IMR-90 (cell line): ENCODE data around the gene NHLH2. TPM values are rescaled to one million over a fixed set of nuclear protein-coding genes. Genes with fewer than 3 reads are reported as not detected.

Experiments
- ATAC-seq: fragments of 200-7000 bp; cut with Tn5 transposase; 2 replicates; pipeline ENCODE4 v1.9.1; 2020; ENCODE audit warnings: low read depth, mild to moderate bottlenecking, moderate library complexity
- BruUV-seq: library from RNA; stranded (reverse); fragments of 400-500 nt; replicated peaks from 2 replicates; lab custom pipeline; 2021; lab: Mats Ljungman, UMichigan
- CTCF ChIA-PET: fragments of 300-600 bp; formaldehyde crosslinking; extraction: SDS; loops from one replicate; lab custom pipeline; 2021; ENCODE audit warnings: antibody characterized with exemption; lab: Yijun Ruan, JAX
- POLR2A ChIA-PET: fragments of 300-600 bp; sonication (Branson Sonifier 250); formaldehyde crosslinking; loops from one replicate; lab custom pipeline; 2022; ENCODE audit warnings: antibody characterized with exemption; ENCODE audit not compliant: unreplicated experiment; lab: Charles Lee
- DNase-seq: peaks from one replicate; pipeline ENCODE4 v3.0.0; 2013
- H2AFZ ChIP-seq: replicated peaks from 2 replicates; pipeline ENCODE3; 2013; ENCODE audit warnings: low read length, mild to moderate bottlenecking; ENCODE audit not compliant: poor library complexity
- H2AK5ac ChIP-seq: 2 replicates; pipeline ENCODE4 v1.6.1; 2013; ENCODE audit warnings: low read depth, low read length, inconsistent platforms
- H2AK9ac ChIP-seq: replicated peaks from 2 replicates; pipeline ENCODE3; 2013; ENCODE audit warnings: mild to moderate bottlenecking, low read depth, low read length, moderate library complexity; ENCODE audit not compliant: poor library complexity
- H2BK120ac ChIP-seq: 2 replicates; pipeline ENCODE4 v1.6.1; 2013; ENCODE audit warnings: low read depth, low read length, inconsistent platforms
- H2BK15ac ChIP-seq: 3 replicates; pipeline ENCODE4 v1.6.1; 2013; ENCODE audit warnings: low read depth, low read length, inconsistent platforms
- H2BK20ac ChIP-seq: 2 replicates; pipeline ENCODE4 v1.6.1; 2013; ENCODE audit warnings: low read depth, mild to moderate bottlenecking, inconsistent platforms, low read length, moderate library complexity
- H2BK5ac ChIP-seq: 2 replicates; pipeline ENCODE4 v1.6.1; 2013; ENCODE audit warnings: mild to moderate bottlenecking, low read depth, low read length, inconsistent platforms; ENCODE audit not compliant: poor library complexity, severe bottlenecking
- H3K14ac ChIP-seq: replicated peaks from 2 replicates; pipeline ENCODE4 v1.6.1; 2013; ENCODE audit warnings: low read depth, low read length, inconsistent platforms
- H3K18ac ChIP-seq: 2 replicates; pipeline ENCODE4 v1.6.1; 2013; ENCODE audit warnings: low read depth, low read length, control low read depth
- H3K23ac ChIP-seq: 2 replicates; pipeline ENCODE4 v1.6.1; 2013; ENCODE audit warnings: low read depth, low read length, inconsistent platforms
- H3K27ac ChIP-seq: 2 replicates; pipeline ENCODE4 v1.5.1; 2013; ENCODE audit warnings: mild to moderate bottlenecking, control low read depth, low read length; ENCODE audit not compliant: insufficient read depth
- H3K27me3 ChIP-seq: 2 replicates; pipeline ENCODE4 v1.6.1; 2013; ENCODE audit warnings: low read length; ENCODE audit not compliant: control insufficient read depth, insufficient read depth
- H3K36me3 ChIP-seq: 2 replicates; pipeline ENCODE4 v1.6.1; 2013; ENCODE audit warnings: low read length, mixed read lengths; ENCODE audit not compliant: control insufficient read depth, insufficient read depth
- H3K4ac ChIP-seq: 2 replicates; pipeline ENCODE4 v1.6.1; 2013; ENCODE audit warnings: low read depth, low read length, inconsistent platforms
- H3K4me1 ChIP-seq: 2 replicates; pipeline ENCODE4 v1.6.1; 2013; ENCODE audit warnings: low read length, mixed read lengths; ENCODE audit not compliant: control insufficient read depth, insufficient read depth
- H3K4me2 ChIP-seq: 2 replicates; pipeline ENCODE4 v1.6.1; 2013; ENCODE audit warnings: low read depth, mild to moderate bottlenecking, control low read depth, low read length, moderate library complexity
- H3K4me3 ChIP-seq: 2 replicates; pipeline ENCODE4 v1.5.1; 2013; ENCODE audit warnings: low read depth, mild to moderate bottlenecking, control low read depth, low read length, moderate library complexity; ENCODE audit not compliant: insufficient read depth
- H3K56ac ChIP-seq: 2 replicates; pipeline ENCODE4 v1.6.1; 2013; ENCODE audit warnings: low read length, inconsistent platforms; ENCODE audit not compliant: insufficient read depth; ENCODE audit errors: extremely low read depth
- H3K79me1 ChIP-seq, 2 experiments: 2 replicates each; pipeline ENCODE4 v1.6.1; 2013; ENCODE audit warnings: low read length in 2 of 2, inconsistent platforms in 1 of 2, low read depth in 1 of 2
- H3K9ac ChIP-seq: 2 replicates; pipeline ENCODE4 v1.6.1; 2013; ENCODE audit warnings: low read depth, low read length, control low read depth
- H3K9me1 ChIP-seq: 2 replicates; pipeline ENCODE4 v1.6.1; 2013; ENCODE audit warnings: low read length, inconsistent platforms; ENCODE audit not compliant: insufficient read depth
- H3K9me3 ChIP-seq: 2 replicates; pipeline ENCODE4 v1.6.1; 2013; ENCODE audit warnings: low read length; ENCODE audit not compliant: control insufficient read depth, insufficient read depth
- H4K20me1 ChIP-seq: 2 replicates; pipeline ENCODE4 v1.6.1; 2013; ENCODE audit warnings: low read length, inconsistent platforms; ENCODE audit not compliant: insufficient read depth
- H4K5ac ChIP-seq: 2 replicates; pipeline ENCODE4 v1.6.1; 2013; ENCODE audit warnings: mild to moderate bottlenecking, low read depth, low read length, control low read depth
- H4K8ac ChIP-seq, 2 experiments: 2 replicates each; pipeline ENCODE4 v1.6.1; 2013; ENCODE audit warnings: low read depth in 2 of 2, low read length in 2 of 2, control low read depth in 1 of 2, inconsistent platforms in 1 of 2
- H4K91ac ChIP-seq: 2 replicates; pipeline ENCODE4 v1.6.1; 2013; ENCODE audit warnings: low read depth, low read length, inconsistent platforms; ENCODE audit not compliant: insufficient read depth
- BHLHE40 ChIP-seq: fragments of 150-350 bp; IDR thresholded peaks from 2 replicates; pipeline ENCODE4 v1.6.1; 2016; ENCODE audit warnings: mild to moderate bottlenecking, low read depth, low read length
- CEBPB ChIP-seq: IDR thresholded peaks from 2 replicates; pipeline ENCODE4 v1.6.1; 2012; ENCODE audit warnings: low read depth, low read length, improper control_type of control experiment
- CHD1 ChIP-seq: IDR thresholded peaks from 2 replicates; pipeline ENCODE4 v1.6.1; 2012; ENCODE audit warnings: low read depth, low read length, improper control_type of control experiment
- FOS ChIP-seq: fragments of 150-350 bp; IDR thresholded peaks from 2 replicates; pipeline ENCODE4 v1.6.1; 2016; ENCODE audit warnings: low read depth, low read length
- MAFK ChIP-seq: IDR thresholded peaks from 2 replicates; pipeline ENCODE4 v1.6.1; 2012; ENCODE audit warnings: low read depth, low read length, improper control_type of control experiment
- MXI1 ChIP-seq: IDR thresholded peaks from 2 replicates; pipeline ENCODE4 v1.6.1; 2012; ENCODE audit warnings: low read depth, mild to moderate bottlenecking, low read length, moderate library complexity, borderline replicate concordance
- NFE2L2 ChIP-seq: fragments of 150-350 bp; IDR thresholded peaks from 2 replicates; pipeline ENCODE4 v1.6.1; 2016; ENCODE audit warnings: low read depth, mild to moderate bottlenecking, low read length
- RAD21 ChIP-seq: IDR thresholded peaks from 2 replicates; pipeline ENCODE4 v1.6.1; 2012; ENCODE audit warnings: low read length, improper control_type of control experiment
- RCOR1 ChIP-seq: IDR thresholded peaks from 2 replicates; pipeline ENCODE4 v1.6.1; 2012; ENCODE audit warnings: mild to moderate bottlenecking, low read length, improper control_type of control experiment; ENCODE audit not compliant: insufficient replicate concordance
- RFX5 ChIP-seq: IDR thresholded peaks from 2 replicates; pipeline ENCODE4 v1.8.0; 2012; ENCODE audit warnings: low read depth, mild to moderate bottlenecking, low read length, moderate library complexity
- SMC3 ChIP-seq: fragments of 150-350 bp; IDR thresholded peaks from 2 replicates; pipeline ENCODE4 v1.6.1; 2016; ENCODE audit warnings: low read depth, mild to moderate bottlenecking, antibody characterized with exemption, low read length, moderate library complexity
- WGBS, 2 experiments: methylation state at CpG; one replicate each; pipeline versions ENCODE4 v1.1.5 to v1.1.7; 2013; ENCODE audit warnings: missing lambda C conversion rate in 2 of 2; ENCODE audit not compliant: insufficient read length in 1 of 2; ENCODE audit errors: extremely low coverage in 2 of 2; 5-methylcytosine and 5-hydroxymethylcytosine counted together
- dilution Hi-C: fragments of 300-500 bp; cut with HindIII; formaldehyde crosslinking; loops from one replicate; pipeline ENCODE4 v1.14.3; 2018; ENCODE audit warnings: low sequenced_read_pairs; ENCODE audit not compliant: unreplicated experiment
- in situ Hi-C: fragments of 300-500 bp; cut with MboI; formaldehyde crosslinking; loops from 3 replicates; pipeline ENCODE4 v1.14.3; 2019; ENCODE audit warnings: low sequenced_read_pairs, inconsistent platforms, mixed read lengths
- intact Hi-C: fragments of 100-400 bp; cut with micrococcal nuclease; formaldehyde crosslinking; loops from 2 replicates; pipeline ENCODE4 v1.10.0; 2022
- polyA plus RNA-seq, 3 experiments: library from polyadenylated mRNA; depleted of rRNA; stranded (reverse); fragments of >200 nt; gene quantifications; 2 replicates each; pipeline ENCODE4 v1.2.3, GENCODE V29; 2012; ENCODE audit warnings: low replicate concordance in 1 of 3
- total RNA-seq: library from RNA; depleted of rRNA; stranded (reverse); fragments of >200 nt; gene quantifications from 2 replicates; pipeline ENCODE4 v1.2.3, GENCODE V29; 2012
- TF ChIP-seq, protein P1 (sequence below): conservative IDR thresholded peaks from 2 replicates; pipeline ENCODE4 v1.5.1; 2012; ENCODE audit warnings: mild to moderate bottlenecking, low read depth, low read length, improper control_type of control experiment
- TF ChIP-seq, protein P2 (sequence below): fragments of 150-350 bp; IDR thresholded peaks from 2 replicates; pipeline ENCODE4 v1.6.1; 2017; ENCODE audit warnings: mild to moderate bottlenecking, antibody characterized with exemption, low read length, low read depth

NHLH2 gene
- total and polyA plus RNA-seq, 2 of the 4 experiments (the other 2 are of a cell fraction), result not detected

DNA sequence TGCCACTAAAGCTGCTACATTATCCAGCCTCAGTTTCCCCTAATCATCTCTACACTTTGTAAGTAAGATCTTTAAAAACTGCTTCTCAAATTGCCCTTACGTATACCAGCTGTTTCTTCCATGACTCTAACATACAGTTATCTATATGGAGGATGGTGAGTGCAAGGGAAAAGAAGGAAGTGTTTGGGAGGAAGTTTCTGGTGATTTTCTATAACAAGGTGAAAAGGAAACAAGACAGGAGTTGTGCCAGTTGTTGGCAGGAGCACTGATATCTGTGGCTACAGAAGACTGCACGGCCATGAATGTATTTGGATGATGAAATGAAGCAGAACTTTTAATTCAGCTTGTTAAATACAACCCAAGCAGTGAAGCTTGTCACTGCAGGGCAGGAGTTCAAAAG, 32.3 kb upstream of the NHLH2 start:
- Histone ChIP-seq H3K4ac (no peak overlapping the region), H4K8ac (no peak overlapping the region), H3K18ac (no peak overlapping the region), H2BK5ac (no peak overlapping the region), H2BK15ac (no peak overlapping the region), H3K56ac (no peak overlapping the region), H4K5ac (no peak overlapping the region), H3K4me3 (no peak overlapping the region), H3K4me1 (no peaks in the 10 kb centered on the region), H3K27me3 (peaks cover under 1% of the 10 kb centered on the region; the same call in 1 of the 2 replicates), H2AFZ (no peak overlapping the region), H3K9me1 (no peaks in the 10 kb centered on the region), H3K36me3 (no peaks in the 10 kb centered on the region), H2BK120ac (no peak overlapping the region), H3K27ac (no peak overlapping the region), H3K79me1 (no peaks in the 10 kb centered on the region), H2AK9ac (no peak overlapping the region), H2AK5ac (no peak overlapping the region), H3K9me3 (no peaks in the 10 kb centered on the region), H2BK20ac (no peak overlapping the region), H3K9ac (no peak overlapping the region), H4K91ac (no peak overlapping the region), H3K14ac (no peak overlapping the region), H3K4me2 (no peak overlapping the region), H3K23ac (no peak overlapping the region), H4K20me1 (no peaks in the 10 kb centered on the region)
- BruUV-seq, result no TSS peak
- dilution Hi-C loops, result no loop called here
- no CpG with 5 or more reads among the region's 2 CpGs for WGBS, 2 experiments
- in situ Hi-C loops, result no loop called here
- DNase-seq (no peak), ATAC-seq (no peak)
- no peak for TF ChIP-seq CHD1
- TF ChIP-seq, protein P1, sequence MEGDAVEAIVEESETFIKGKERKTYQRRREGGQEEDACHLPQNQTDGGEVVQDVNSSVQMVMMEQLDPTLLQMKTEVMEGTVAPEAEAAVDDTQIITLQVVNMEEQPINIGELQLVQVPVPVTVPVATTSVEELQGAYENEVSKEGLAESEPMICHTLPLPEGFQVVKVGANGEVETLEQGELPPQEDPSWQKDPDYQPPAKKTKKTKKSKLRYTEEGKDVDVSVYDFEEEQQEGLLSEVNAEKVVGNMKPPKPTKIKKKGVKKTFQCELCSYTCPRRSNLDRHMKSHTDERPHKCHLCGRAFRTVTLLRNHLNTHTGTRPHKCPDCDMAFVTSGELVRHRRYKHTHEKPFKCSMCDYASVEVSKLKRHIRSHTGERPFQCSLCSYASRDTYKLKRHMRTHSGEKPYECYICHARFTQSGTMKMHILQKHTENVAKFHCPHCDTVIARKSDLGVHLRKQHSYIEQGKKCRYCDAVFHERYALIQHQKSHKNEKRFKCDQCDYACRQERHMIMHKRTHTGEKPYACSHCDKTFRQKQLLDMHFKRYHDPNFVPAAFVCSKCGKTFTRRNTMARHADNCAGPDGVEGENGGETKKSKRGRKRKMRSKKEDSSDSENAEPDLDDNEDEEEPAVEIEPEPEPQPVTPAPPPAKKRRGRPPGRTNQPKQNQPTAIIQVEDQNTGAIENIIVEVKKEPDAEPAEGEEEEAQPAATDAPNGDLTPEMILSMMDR, result no peak
- no peak for TF ChIP-seq SMC3
- no peak for TF ChIP-seq NFE2L2
- TF ChIP-seq MAFK, result no peak
- no peak for TF ChIP-seq FOS
- TF ChIP-seq MXI1, result no peak
- TF ChIP-seq RFX5, result no peak
- TF ChIP-seq BHLHE40, result no peak
- TF ChIP-seq RAD21, result no peak
- TF ChIP-seq CEBPB, result no peak
- TF ChIP-seq, protein P2, sequence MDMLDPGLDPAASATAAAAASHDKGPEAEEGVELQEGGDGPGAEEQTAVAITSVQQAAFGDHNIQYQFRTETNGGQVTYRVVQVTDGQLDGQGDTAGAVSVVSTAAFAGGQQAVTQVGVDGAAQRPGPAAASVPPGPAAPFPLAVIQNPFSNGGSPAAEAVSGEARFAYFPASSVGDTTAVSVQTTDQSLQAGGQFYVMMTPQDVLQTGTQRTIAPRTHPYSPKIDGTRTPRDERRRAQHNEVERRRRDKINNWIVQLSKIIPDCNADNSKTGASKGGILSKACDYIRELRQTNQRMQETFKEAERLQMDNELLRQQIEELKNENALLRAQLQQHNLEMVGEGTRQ, result no peak
- TF ChIP-seq RCOR1, result no peak
- POLR2A ChIA-PET, result no interaction called here
- intact Hi-C loops, result no loop called here
- CTCF ChIA-PET, result no interaction called here
